Endothelial cell of umbilical vein (primary cell): Measurements from ENCODE around the gene CCDC157. TPM values are rescaled to one million over a fixed set of nuclear protein-coding genes. Genes with fewer than 3 reads are reported as not detected.

Experiments used
- BruUV-seq: library from RNA; stranded (reverse); fragments of 400-500 nt; replicated peaks from 2 replicates; lab custom pipeline; 2021; lab: Mats Ljungman, UMichigan
- CTCF ChIA-PET: fragments of 300-600, 350-600 bp; sonication (Branson Sonifier 250); formaldehyde crosslinking; loops from one replicate; lab custom pipeline; 2021; ENCODE audit warnings: antibody characterized with exemption, inconsistent platforms; lab: Charles Lee
- POLR2A ChIA-PET: fragments of 300-600, 350-600 bp; sonication (Branson Sonifier 250); formaldehyde crosslinking; loops from one replicate; lab custom pipeline; 2021; ENCODE audit warnings: antibody characterized with exemption, inconsistent platforms; lab: Charles Lee
- DNase-seq: peaks from one replicate; pipeline ENCODE4 v3.0.0-alpha.2; 2011; ENCODE audit warnings: low read depth, low spot score
- FAIRE-seq: peaks from 2 replicates; lab custom pipeline; 2011; peaks lifted over from hg19 to GRCh38; lab: Jason Lieb, UNC
- H2AFZ ChIP-seq: 2 replicates; pipeline ENCODE4 v1.6.0; 2012; ENCODE audit warnings: low read depth, low read length, control low read depth, inconsistent platforms
- H3K27ac ChIP-seq: 2 replicates; pipeline ENCODE4 v1.5.1; 2011; ENCODE audit warnings: low read depth, mild to moderate bottlenecking, control low read depth, low read length, moderate library complexity; ENCODE audit not compliant: insufficient read depth
- H3K27me3 ChIP-seq, 2 experiments: 2 replicates each; pipeline versions ENCODE4 v1.6.0 to v1.6.1; 2011; ENCODE audit warnings: low read length in 2 of 2, mixed read lengths in 1 of 2; ENCODE audit not compliant: control insufficient read depth in 2 of 2, insufficient read depth in 2 of 2
- H3K36me3 ChIP-seq, 2 experiments: 2 replicates in 1 of 2; 3 replicates in 1 of 2; pipeline ENCODE4 v1.5.1; 2011; ENCODE audit warnings: low read length in 2 of 2, mild to moderate bottlenecking in 1 of 2, moderate library complexity in 1 of 2; ENCODE audit not compliant: control insufficient read depth in 2 of 2, insufficient read depth in 2 of 2; ENCODE audit errors: extremely low read depth in 1 of 2
- H3K4me1 ChIP-seq: 3 replicates; pipeline ENCODE4 v1.5.1; 2011; ENCODE audit warnings: mild to moderate bottlenecking, low read length; ENCODE audit not compliant: control insufficient read depth, insufficient read depth; ENCODE audit errors: extremely low read depth
- H3K4me2 ChIP-seq: 2 replicates; pipeline ENCODE4 v1.6.1; 2011; ENCODE audit warnings: low read length, control low read depth, mixed read lengths; ENCODE audit not compliant: insufficient read depth
- H3K4me3 ChIP-seq, 3 experiments: fragments of 200-600 bp in 1 of 3; sonication (generic), shearing (Covaris generic) in 1 of 3; replicated peaks in 1 of 3; 2 replicates each; pipeline ENCODE4 v1.5.1; 2011 to 2016; ENCODE audit warnings: control low read depth in 3 of 3, low read length in 3 of 3, mild to moderate bottlenecking in 2 of 3, inconsistent platforms in 1 of 3, low read depth in 1 of 3, moderate library complexity in 1 of 3; ENCODE audit not compliant: insufficient read depth in 1 of 3
- H3K79me2 ChIP-seq: 2 replicates; pipeline ENCODE4 v1.6.0; 2012; ENCODE audit warnings: low read length, inconsistent platforms; ENCODE audit not compliant: control insufficient read depth, insufficient read depth
- H3K9ac ChIP-seq: replicated peaks from 2 replicates; pipeline ENCODE3; 2011; ENCODE audit warnings: low read length, control low read depth; ENCODE audit not compliant: insufficient read depth; ENCODE audit errors: extremely low read depth
- H3K9me1 ChIP-seq: replicated peaks from 3 replicates; pipeline ENCODE4 v1.6.0; 2011; ENCODE audit warnings: mild to moderate bottlenecking, low read length; ENCODE audit not compliant: control insufficient read depth, insufficient read depth; ENCODE audit errors: extremely low read depth
- H3K9me3 ChIP-seq: replicated peaks from 2 replicates; pipeline ENCODE4 v1.5.1; 2012; ENCODE audit warnings: low read length, inconsistent platforms; ENCODE audit not compliant: control insufficient read depth, insufficient read depth
- H4K20me1 ChIP-seq: replicated peaks from 2 replicates; pipeline ENCODE3; 2011; ENCODE audit warnings: mild to moderate bottlenecking, low read length; ENCODE audit not compliant: control insufficient read depth, insufficient read depth; ENCODE audit errors: extremely low read depth
- CTCF ChIP-seq, 2 donors: IDR thresholded peaks; 1 replicate in 1 of 2; 2 replicates in 1 of 2; pipeline ENCODE4 v1.5.1; 2011; ENCODE audit warnings: low read length in 2 of 2, mild to moderate bottlenecking in 2 of 2, moderate library complexity in 2 of 2, control low read depth in 1 of 2, inconsistent platforms in 1 of 2, low read depth in 1 of 2; ENCODE audit not compliant: insufficient read depth in 1 of 2; ENCODE audit errors: extremely low read depth in 1 of 2
- EZH2 ChIP-seq: IDR thresholded peaks from 2 replicates; pipeline ENCODE4 v1.6.1; 2012; ENCODE audit warnings: borderline replicate concordance, low read depth, mild to moderate bottlenecking, moderate library complexity, low read length, inconsistent platforms; ENCODE audit not compliant: severe bottlenecking
- FOS ChIP-seq: IDR thresholded peaks from 2 replicates; pipeline ENCODE4 v1.6.1; 2011; ENCODE audit warnings: mild to moderate bottlenecking, low read length, moderate library complexity, borderline replicate concordance; ENCODE audit not compliant: insufficient read depth
- GATA2 ChIP-seq: IDR thresholded peaks from 2 replicates; pipeline ENCODE4 v1.7.0; 2011; ENCODE audit warnings: low read depth, mild to moderate bottlenecking, moderate library complexity, mixed read lengths, low read length; ENCODE audit not compliant: insufficient read length, insufficient read depth
- JUN ChIP-seq: IDR thresholded peaks from 2 replicates; pipeline ENCODE4 v1.6.1; 2011; ENCODE audit warnings: borderline replicate concordance, low read depth; ENCODE audit not compliant: insufficient read length, insufficient read depth
- MAX ChIP-seq: IDR thresholded peaks from 2 replicates; pipeline ENCODE4 v1.6.1; 2011; ENCODE audit not compliant: insufficient read depth, insufficient read length
- MYC ChIP-seq: IDR thresholded peaks from one replicate; pipeline ENCODE4 v1.6.1; 2011; ENCODE audit warnings: mild to moderate bottlenecking, low read depth, low read length
- POLR2A ChIP-seq: IDR thresholded peaks from 2 replicates; pipeline ENCODE4 v1.6.1; 2012; ENCODE audit warnings: low read depth, mild to moderate bottlenecking, control low read depth, low read length
- POLR2AphosphoS5 ChIP-seq: IDR thresholded peaks from 2 replicates; pipeline ENCODE4 v1.6.1; 2012; ENCODE audit warnings: low read depth, mild to moderate bottlenecking, control low read depth, low read length, moderate library complexity; ENCODE audit not compliant: insufficient read depth
- dilution Hi-C: fragments of 300-500 bp; cut with MboI; formaldehyde crosslinking; loops from one replicate; pipeline ENCODE4 v1.15.0; 2019; ENCODE audit warnings: low sequenced_read_pairs; ENCODE audit not compliant: extremely low pct_ligation_motif_present
- intact Hi-C: fragments of 100-400 bp; cut with micrococcal nuclease; formaldehyde crosslinking; loops from one replicate; pipeline ENCODE4 v1.10.0; 2022
- polyA plus RNA-seq, 4 experiments: library from polyadenylated mRNA; depleted of rRNA in 3 of 4; stranded (reverse) in 3 of 4; unstranded in 1 of 4; fragments of >200 nt; gene quantifications; 2 replicates each; pipeline versions ENCODE4 v1.2.1 to v1.2.3, GENCODE V29; 2011 to 2012; ENCODE audit warnings: missing spikeins in 1 of 4
- total RNA-seq: library from RNA; stranded (reverse); gene quantifications from 2 replicates; pipeline ENCODE4 v1.2.3, GENCODE V29; 2021

Gene CCDC157
- total and polyA plus RNA-seq, 2 donors (not counting 3 experiments of a cell fraction or from before 2014, with no cell fraction given) = 2.1 to 3.1 TPM

- Histone ChIP-seq H4K20me1 (no peaks in the 10 kb centered on the region), H3K27ac (no peak overlapping the region), H3K9ac (no peak overlapping the region), H3K4me3 (no peak overlapping the region), H3K4me2 (no peak overlapping the region), H2AFZ (no peak overlapping the region), H3K27me3 (no peaks in the 10 kb centered on the region), H3K4me1 (no peaks in the 10 kb centered on the region), H3K9me1 (no peaks in the 10 kb centered on the region), H3K9me3 (no peaks in the 10 kb centered on the region), H3K79me2 (no peaks in the 10 kb centered on the region), H3K36me3 (peaks cover 44 to 84% of the 10 kb centered on the region in 2 experiments)
- DNase-seq (no peak), FAIRE-seq (no peak)
- intact Hi-C loops = no loop called here
- CTCF ChIA-PET = interaction anchor here (1.3 kb wide), 1 partner anchor 51 kb away, joined by 9 read pairs; no protein-coding TSS in a partner anchor
- dilution Hi-C loops = no loop called here
- no TSS peak for BruUV-seq
- POLR2A ChIA-PET = no interaction called here
- TF ChIP-seq JUN (no peak), FOS (no peak), EZH2 (no peak), POLR2A (no peak), CTCF (IDR thresholded peaks at IDR 0.05; ENCODE audit: extremely low read depth in 1 of 2, insufficient read depth in 1 of 2, low read depth in 1 of 2, low read length in 2 of 2) (no peak), GATA2 (no peak), MAX (no peak), POLR2AphosphoS5 (no peak), MYC (no peak)
Measured at GRCh38 chr22:30338802-30339201, 18.0 kb upstream of the CCDC157 start.
